PC-9 (cell line): ENCODE data around the gene DSCAML1. TPM values are rescaled to one million over a fixed set of nuclear protein-coding genes. Genes with fewer than 3 reads are reported as not detected.

Source experiments
- BruUV-seq: library from RNA; stranded (reverse); fragments of 400-500 nt; replicated peaks from 2 replicates; lab custom pipeline; 2021; lab: Mats Ljungman, UMichigan
- CTCF ChIA-PET: fragments of 300-600 bp; sonication (Branson Sonifier 250); formaldehyde crosslinking; loops from one replicate; lab custom pipeline; 2022; ENCODE audit warnings: antibody characterized with exemption; lab: Charles Lee
- POLR2A ChIA-PET: fragments of 300-600 bp; sonication (Branson Sonifier 250); formaldehyde crosslinking; loops from one replicate; lab custom pipeline; 2022; ENCODE audit warnings: antibody characterized with exemption; ENCODE audit not compliant: unreplicated experiment; lab: Charles Lee
- DNase-seq, 2 experiments: peaks; one replicate each; pipeline versions ENCODE4 v3.0.0 to v3.0.0-alpha.2; 2015 to 2022; ENCODE audit warnings: mixed read lengths in 1 of 2
- H2AFZ ChIP-seq: fragments of 200-600 bp; sonication (generic); 2 replicates; pipeline ENCODE4 v1.8.1; 2017; ENCODE audit warnings: antibody characterized with exemption
- H3F3A ChIP-seq: fragments of 200-600 bp; sonication (generic); 2 replicates; pipeline ENCODE4 v1.8.1; 2017; ENCODE audit warnings: antibody characterized with exemption, mild to moderate bottlenecking, low read depth; ENCODE audit not compliant: insufficient read depth
- H3K27ac ChIP-seq: fragments of 200-600 bp; sonication (generic); 2 replicates; pipeline ENCODE4 v1.6.1; 2016; ENCODE audit warnings: mixed run types
- H3K27me3 ChIP-seq: fragments of 200-600 bp; sonication (generic); 2 replicates; pipeline ENCODE4 v1.6.1; 2016; ENCODE audit warnings: low read depth, mixed run types; ENCODE audit not compliant: insufficient read depth
- H3K36me3 ChIP-seq: fragments of 200-600 bp; sonication (generic); 2 replicates; pipeline ENCODE4 v1.6.1; 2016; ENCODE audit warnings: low read depth, mixed run types
- H3K4me1 ChIP-seq: fragments of 200-600 bp; sonication (generic); replicated peaks from 2 replicates; pipeline ENCODE4 v1.6.1; 2016; ENCODE audit warnings: mixed run types; ENCODE audit not compliant: insufficient read depth
- H3K4me2 ChIP-seq: fragments of 200-600 bp; sonication (generic); 2 replicates; pipeline ENCODE4 v1.6.1; 2017; ENCODE audit warnings: mixed run types
- H3K4me3 ChIP-seq: fragments of 200-600 bp; sonication (generic); 2 replicates; pipeline ENCODE4 v1.6.1; 2016; ENCODE audit warnings: mixed run types
- H3K79me2 ChIP-seq: fragments of 200-600 bp; sonication (generic); 2 replicates; pipeline ENCODE4 v1.6.1; 2017; ENCODE audit warnings: low read depth, mixed run types
- H3K9me2 ChIP-seq: fragments of 200-600 bp; sonication (generic); 2 replicates; pipeline ENCODE4 v1.8.1; 2017; ENCODE audit warnings: mild to moderate bottlenecking; ENCODE audit not compliant: insufficient read depth
- H3K9me3 ChIP-seq: fragments of 200-600 bp; sonication (generic); 2 replicates; pipeline ENCODE4 v1.8.1; 2016; ENCODE audit warnings: low read depth; ENCODE audit not compliant: insufficient read depth
- H4K20me1 ChIP-seq: fragments of 200-600 bp; sonication (generic); 2 replicates; pipeline ENCODE4 v1.8.1; 2017; ENCODE audit not compliant: insufficient read depth
- EZH2 ChIP-seq: fragments of 200-600 bp; sonication (generic); IDR thresholded peaks from 2 replicates; pipeline ENCODE4 v1.8.0; 2017; ENCODE audit warnings: antibody characterized with exemption, low read depth
- intact Hi-C: fragments of 100-400 bp; cut with micrococcal nuclease; formaldehyde crosslinking; loops from one replicate; pipeline ENCODE4 v1.10.0; 2022; ENCODE audit not compliant: unreplicated experiment
- total RNA-seq: library from RNA; stranded (reverse); gene quantifications from 2 replicates; pipeline ENCODE4 v1.2.3, GENCODE V29; 2021
- TF ChIP-seq, protein P1 (sequence below): fragments of 200-600 bp; sonication (generic); conservative IDR thresholded peaks from 2 replicates; pipeline ENCODE4 v1.6.1; 2017; ENCODE audit warnings: mixed run types, antibody characterized with exemption, mild to moderate bottlenecking, moderate library complexity

The DSCAML1 gene
- total RNA-seq, 1 experiment from 2014 or later: not detected

DNA sequence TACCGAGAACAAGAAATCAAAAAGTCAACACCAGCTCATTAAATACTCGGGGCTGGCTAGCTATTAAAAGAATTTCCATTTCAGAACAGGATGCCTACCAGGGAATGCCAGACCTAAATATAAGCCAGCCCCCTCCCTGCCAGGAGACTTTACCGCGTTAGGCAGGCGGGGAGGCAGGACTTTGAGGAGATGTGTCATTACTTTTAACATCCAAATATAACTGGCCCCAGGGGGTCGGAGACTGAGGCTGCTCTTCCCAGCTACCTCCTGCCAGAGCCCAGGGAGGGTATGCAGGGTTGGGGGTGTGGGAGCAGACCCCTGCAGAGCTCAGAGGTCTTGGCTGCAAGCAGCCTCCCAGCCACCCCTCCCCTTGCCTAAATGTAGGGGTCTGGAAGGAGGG is 183.5 kb downstream of the DSCAML1 start:
- ChIA-PET POLR2A (no interaction called here), CTCF (no interaction called here)
- no peak overlapping the region for H3K4me3 ChIP-seq
- intact Hi-C loops: no loop called here
- no peaks in the 10 kb centered on the region for H3K79me2 ChIP-seq
- no peaks in the 10 kb centered on the region for H3F3A ChIP-seq
- H3K27me3 ChIP-seq: peaks cover 96% of the 10 kb centered on the region
- H3K4me2 ChIP-seq: no peak overlapping the region
- no peaks in the 10 kb centered on the region for H4K20me1 ChIP-seq
- no peaks in the 10 kb centered on the region for H3K36me3 ChIP-seq
- TF ChIP-seq EZH2: no peak
- TF ChIP-seq, protein P1, sequence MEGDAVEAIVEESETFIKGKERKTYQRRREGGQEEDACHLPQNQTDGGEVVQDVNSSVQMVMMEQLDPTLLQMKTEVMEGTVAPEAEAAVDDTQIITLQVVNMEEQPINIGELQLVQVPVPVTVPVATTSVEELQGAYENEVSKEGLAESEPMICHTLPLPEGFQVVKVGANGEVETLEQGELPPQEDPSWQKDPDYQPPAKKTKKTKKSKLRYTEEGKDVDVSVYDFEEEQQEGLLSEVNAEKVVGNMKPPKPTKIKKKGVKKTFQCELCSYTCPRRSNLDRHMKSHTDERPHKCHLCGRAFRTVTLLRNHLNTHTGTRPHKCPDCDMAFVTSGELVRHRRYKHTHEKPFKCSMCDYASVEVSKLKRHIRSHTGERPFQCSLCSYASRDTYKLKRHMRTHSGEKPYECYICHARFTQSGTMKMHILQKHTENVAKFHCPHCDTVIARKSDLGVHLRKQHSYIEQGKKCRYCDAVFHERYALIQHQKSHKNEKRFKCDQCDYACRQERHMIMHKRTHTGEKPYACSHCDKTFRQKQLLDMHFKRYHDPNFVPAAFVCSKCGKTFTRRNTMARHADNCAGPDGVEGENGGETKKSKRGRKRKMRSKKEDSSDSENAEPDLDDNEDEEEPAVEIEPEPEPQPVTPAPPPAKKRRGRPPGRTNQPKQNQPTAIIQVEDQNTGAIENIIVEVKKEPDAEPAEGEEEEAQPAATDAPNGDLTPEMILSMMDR: no peak
- H2AFZ ChIP-seq: no peak overlapping the region
- BruUV-seq: no TSS peak
- no peaks in the 10 kb centered on the region for H3K9me3 ChIP-seq
- no peak overlapping the region for H3K27ac ChIP-seq
- no peaks in the 10 kb centered on the region for H3K4me1 ChIP-seq
- H3K9me2 ChIP-seq: no peaks in the 10 kb centered on the region
- no peak for DNase-seq

- no peak for DNase-seq
- no peaks in the 10 kb centered on the region for H3K9me3 ChIP-seq
- CTCF ChIA-PET: no interaction called here
- no peak overlapping the region for H3K4me3 ChIP-seq
- no peaks in the 10 kb centered on the region for H3K9me2 ChIP-seq
- no peak overlapping the region for H3K4me2 ChIP-seq
- H3F3A ChIP-seq: no peaks in the 10 kb centered on the region
- POLR2A ChIA-PET: no interaction called here
- no peaks in the 10 kb centered on the region for H4K20me1 ChIP-seq
- no peak overlapping the region for H3K27ac ChIP-seq
- BruUV-seq: no TSS peak
- no peaks in the 10 kb centered on the region for H3K79me2 ChIP-seq
- TF ChIP-seq, protein P1: no peak
- TF ChIP-seq EZH2: no peak
- no peak overlapping the region for H2AFZ ChIP-seq
- intact Hi-C loops: no loop called here
- H3K36me3 ChIP-seq: no peaks in the 10 kb centered on the region
- H3K27me3 ChIP-seq: peaks cover 96% of the 10 kb centered on the region
- no peaks in the 10 kb centered on the region for H3K4me1 ChIP-seq
Measured at GRCh38 chr11:117612177-117612576, 184.8 kb downstream of the DSCAML1 start.

DNA sequence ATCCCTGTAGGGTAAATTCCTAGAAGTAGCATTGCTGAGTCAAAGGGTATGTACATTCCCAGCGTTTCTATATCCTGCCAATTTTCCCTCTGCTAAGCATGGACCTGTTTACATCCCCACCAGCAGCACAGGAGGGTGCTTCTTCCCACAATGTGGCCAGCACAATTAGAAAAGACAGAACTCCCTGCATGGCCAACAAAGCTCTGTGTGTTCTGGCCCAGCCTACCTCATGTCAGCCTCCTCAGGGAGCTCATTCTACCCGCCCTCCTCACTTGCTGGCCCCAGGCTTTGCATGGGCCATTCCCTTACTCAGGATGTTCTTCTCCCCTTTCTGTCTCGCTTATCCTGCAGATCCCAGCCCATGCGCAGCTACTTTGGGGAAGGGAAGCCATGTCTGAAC is 186.1 kb downstream of the DSCAML1 start:
- CTCF ChIA-PET: no interaction called here
- no peak overlapping the region for H3K4me3 ChIP-seq
- intact Hi-C loops: no loop called here

More for the DNA sequence above, 186.1 kb downstream of the DSCAML1 start:
- Histone ChIP-seq H2AFZ (no peak overlapping the region), H3K4me2 (no peak overlapping the region), H3F3A (no peaks in the 10 kb centered on the region), H3K27me3 (peaks cover 99% of the 10 kb centered on the region), H3K36me3 (no peaks in the 10 kb centered on the region), H3K9me3 (no peaks in the 10 kb centered on the region), H3K27ac (no peak overlapping the region), H3K9me2 (no peaks in the 10 kb centered on the region), H3K4me1 (no peaks in the 10 kb centered on the region), H4K20me1 (no peaks in the 10 kb centered on the region), H3K79me2 (no peaks in the 10 kb centered on the region)
- DNase-seq: no peak
- TF ChIP-seq EZH2: no peak
- TF ChIP-seq, protein P1: no peak
- BruUV-seq: no TSS peak
- POLR2A ChIA-PET: no interaction called here
